Measurements from ENCODE around the gene XYLB. TPM values are rescaled to one million over a fixed set of nuclear protein-coding genes. Genes with fewer than 3 reads are reported as not detected.
"Not testable (repeated sequence)": the region's sequence is repeated elsewhere in the genome, so short reads cannot be mapped to it uniquely, and the experiment has no call there.

XYLB gene
- total and polyA plus RNA-seq, 9 donors = 1.9 to 4.7 (median 3.3) TPM

- DNase-seq = no peak
Measured at GRCh38 chr3:38386992-38387750, 40.6 kb downstream of the XYLB start.

GRCh38 chr3:38387862-38388261 is 41.3 kb downstream of the XYLB start:
- 100% methylated on average over 2 of the region's 5 CpGs for WGBS (ENCODE audit: insufficient coverage)
- no peaks in the 10 kb centered on the region for H3K4me1 ChIP-seq (ENCODE audit: control insufficient read depth, insufficient read depth, low read length)

More at GRCh38 chr3:38386992-38387750, 40.6 kb downstream of the XYLB start:
- Histone ChIP-seq H3K27me3 (ENCODE audit: control insufficient read depth, insufficient read depth, low read length) (no peaks in the 10 kb centered on the region), H3K27ac (ENCODE audit: low read length) (no peak overlapping the region), H3K4me3 (ENCODE audit: low read length) (no peak overlapping the region), H3K4me1 (ENCODE audit: control insufficient read depth, insufficient read depth, low read length) (no peaks in the 10 kb centered on the region), H3K36me3 (ENCODE audit: control insufficient read depth, insufficient read depth, low read length) (peaks cover 3% of the 10 kb centered on the region), H3K9me3 (replicated peaks; ENCODE audit: control insufficient read depth, low read depth, low read length) (peaks cover 12% of the 10 kb centered on the region)
- 100% methylated on average over 2 of the region's 5 CpGs for WGBS (ENCODE audit: insufficient coverage)

GRCh38 chr3:38392604-38393163 is 46.1 kb downstream of the XYLB start:
- Histone ChIP-seq H3K36me3 (ENCODE audit: control insufficient read depth, insufficient read depth, low read length) (peaks cover 15% of the 10 kb centered on the region), H3K27ac (ENCODE audit: low read length) (no peak overlapping the region), H3K4me1 (ENCODE audit: control insufficient read depth, insufficient read depth, low read length) (no peaks in the 10 kb centered on the region), H3K9me3 (replicated peaks; ENCODE audit: control insufficient read depth, low read depth, low read length) (peaks cover 2% of the 10 kb centered on the region), H3K27me3 (ENCODE audit: control insufficient read depth, insufficient read depth, low read length) (no peaks in the 10 kb centered on the region), H3K4me3 (ENCODE audit: low read length) (no peak overlapping the region)
- WGBS (ENCODE audit: insufficient coverage) = 100% methylated on average over 1 of the region's 1 CpG
- no peak for DNase-seq

More at GRCh38 chr3:38387862-38388261, 41.3 kb downstream of the XYLB start:
- Histone ChIP-seq H3K4me3 (ENCODE audit: low read length) (no peak overlapping the region), H3K27ac (ENCODE audit: low read length) (no peak overlapping the region), H3K36me3 (ENCODE audit: control insufficient read depth, insufficient read depth, low read length) (peaks cover 3% of the 10 kb centered on the region), H3K27me3 (ENCODE audit: control insufficient read depth, insufficient read depth, low read length) (no peaks in the 10 kb centered on the region), H3K9me3 (replicated peaks; ENCODE audit: control insufficient read depth, low read depth, low read length) (peaks cover 12% of the 10 kb centered on the region)
- no peak for DNase-seq

GRCh38 chr3:38396239-38396638 is 49.7 kb downstream of the XYLB start:
- peaks cover 30% of the 10 kb centered on the region for H3K36me3 ChIP-seq (ENCODE audit: control insufficient read depth, insufficient read depth, low read length)
- DNase-seq = no peak
- no peak overlapping the region for H3K27ac ChIP-seq (ENCODE audit: low read length)
- H3K27me3 ChIP-seq (ENCODE audit: control insufficient read depth, insufficient read depth, low read length) = no peaks in the 10 kb centered on the region
- no peaks in the 10 kb centered on the region for H3K9me3 ChIP-seq (replicated peaks; ENCODE audit: control insufficient read depth, low read depth, low read length)
- no peak overlapping the region for H3K4me3 ChIP-seq (ENCODE audit: low read length)
- WGBS (ENCODE audit: insufficient coverage) = 91% methylated on average over 1 of the region's 2 CpGs
- H3K4me1 ChIP-seq (ENCODE audit: control insufficient read depth, insufficient read depth, low read length) = no peaks in the 10 kb centered on the region

GRCh38 chr3:38396861-38397260 is 50.3 kb downstream of the XYLB start:
- WGBS (ENCODE audit: insufficient coverage) = 88% methylated on average over 4 of the region's 5 CpGs
- no peak overlapping the region for H3K27ac ChIP-seq (ENCODE audit: low read length)
- no peak for DNase-seq

GRCh38 chr3:38397320-38397719 is 50.7 kb downstream of the XYLB start:
- WGBS (ENCODE audit: insufficient coverage) = 26% methylated on average over 3 of the region's 5 CpGs
- Histone ChIP-seq H3K27ac (ENCODE audit: low read length) (no peak overlapping the region), H3K9me3 (replicated peaks; ENCODE audit: control insufficient read depth, low read depth, low read length) (no peaks in the 10 kb centered on the region), H3K4me3 (ENCODE audit: low read length) (no peak overlapping the region), H3K36me3 (ENCODE audit: control insufficient read depth, insufficient read depth, low read length) (peaks cover 31% of the 10 kb centered on the region), H3K4me1 (ENCODE audit: control insufficient read depth, insufficient read depth, low read length) (no peaks in the 10 kb centered on the region), H3K27me3 (ENCODE audit: control insufficient read depth, insufficient read depth, low read length) (no peaks in the 10 kb centered on the region)
- peak; percentile 41 for DNase-seq

More at GRCh38 chr3:38396861-38397260, 50.3 kb downstream of the XYLB start:
- H3K27me3 ChIP-seq (ENCODE audit: control insufficient read depth, insufficient read depth, low read length) = no peaks in the 10 kb centered on the region
- H3K36me3 ChIP-seq (ENCODE audit: control insufficient read depth, insufficient read depth, low read length) = peaks cover 31% of the 10 kb centered on the region
- no peaks in the 10 kb centered on the region for H3K9me3 ChIP-seq (replicated peaks; ENCODE audit: control insufficient read depth, low read depth, low read length)
- no peaks in the 10 kb centered on the region for H3K4me1 ChIP-seq (ENCODE audit: control insufficient read depth, insufficient read depth, low read length)
- no peak overlapping the region for H3K4me3 ChIP-seq (ENCODE audit: low read length)

- DNase-seq = no peak
- Histone ChIP-seq H3K4me3 (ENCODE audit: low read length) (no peak overlapping the region), H3K27ac (ENCODE audit: low read length) (no peak overlapping the region), H3K36me3 (ENCODE audit: control insufficient read depth, insufficient read depth, low read length) (peaks cover 40% of the 10 kb centered on the region), H3K4me1 (ENCODE audit: control insufficient read depth, insufficient read depth, low read length) (no peaks in the 10 kb centered on the region), H3K9me3 (replicated peaks; ENCODE audit: control insufficient read depth, low read depth, low read length) (peaks cover 4% of the 10 kb centered on the region), H3K27me3 (ENCODE audit: control insufficient read depth, insufficient read depth, low read length) (no peaks in the 10 kb centered on the region)
- 83% methylated on average over 2 of the region's 4 CpGs for WGBS (ENCODE audit: insufficient coverage)
Measured at GRCh38 chr3:38401246-38401962, 54.8 kb downstream of the XYLB start.

GRCh38 chr3:38404286-38404685 is 57.7 kb downstream of the XYLB start:
- no peaks in the 10 kb centered on the region for H3K27me3 ChIP-seq (ENCODE audit: control insufficient read depth, insufficient read depth, low read length)
- WGBS (ENCODE audit: insufficient coverage) = 90% methylated on average over 2 of the region's 5 CpGs
- H3K4me1 ChIP-seq (ENCODE audit: control insufficient read depth, insufficient read depth, low read length) = no peaks in the 10 kb centered on the region
- peaks cover 32% of the 10 kb centered on the region for H3K36me3 ChIP-seq (ENCODE audit: control insufficient read depth, insufficient read depth, low read length)
- no peak overlapping the region for H3K27ac ChIP-seq (ENCODE audit: low read length)
- no peak for DNase-seq
- peaks cover 4% of the 10 kb centered on the region for H3K9me3 ChIP-seq (replicated peaks; ENCODE audit: control insufficient read depth, low read depth, low read length)
- H3K4me3 ChIP-seq (ENCODE audit: low read length) = no peak overlapping the region

- no peaks in the 10 kb centered on the region for H3K36me3 ChIP-seq (ENCODE audit: control insufficient read depth, insufficient read depth, low read length)
- no peak for DNase-seq
- no peaks in the 10 kb centered on the region for H3K9me3 ChIP-seq (replicated peaks; ENCODE audit: control insufficient read depth, low read depth, low read length)
- no peak overlapping the region for H3K4me3 ChIP-seq (ENCODE audit: low read length)
- no peak overlapping the region for H3K27ac ChIP-seq (ENCODE audit: low read length)
- 50% methylated on average over 1 of the region's 1 CpG for WGBS (ENCODE audit: insufficient coverage)
- no peaks in the 10 kb centered on the region for H3K4me1 ChIP-seq (ENCODE audit: control insufficient read depth, insufficient read depth, low read length)
- H3K27me3 ChIP-seq (ENCODE audit: control insufficient read depth, insufficient read depth, low read length) = no peaks in the 10 kb centered on the region
Measured at GRCh38 chr3:38411591-38411990, 65.0 kb downstream of the XYLB start.

GRCh38 chr3:38420758-38421157 is 74.2 kb downstream of the XYLB start:
- H3K27me3 ChIP-seq (ENCODE audit: control insufficient read depth, insufficient read depth, low read length); H3K4me3 ChIP-seq (ENCODE audit: low read length); H3K36me3 ChIP-seq (ENCODE audit: control insufficient read depth, insufficient read depth, low read length); H3K9me3 ChIP-seq (replicated peaks; ENCODE audit: control insufficient read depth, low read depth, low read length); DNase-seq; H3K27ac ChIP-seq (ENCODE audit: low read length); H3K4me1 ChIP-seq (ENCODE audit: control insufficient read depth, insufficient read depth, low read length): not testable (repeated sequence)
- WGBS (ENCODE audit: insufficient coverage) = 90% methylated on average over 4 of the region's 5 CpGs
